Measurements from ENCODE around the gene SUGP2.

- TF ChIP-seq, protein P1, sequence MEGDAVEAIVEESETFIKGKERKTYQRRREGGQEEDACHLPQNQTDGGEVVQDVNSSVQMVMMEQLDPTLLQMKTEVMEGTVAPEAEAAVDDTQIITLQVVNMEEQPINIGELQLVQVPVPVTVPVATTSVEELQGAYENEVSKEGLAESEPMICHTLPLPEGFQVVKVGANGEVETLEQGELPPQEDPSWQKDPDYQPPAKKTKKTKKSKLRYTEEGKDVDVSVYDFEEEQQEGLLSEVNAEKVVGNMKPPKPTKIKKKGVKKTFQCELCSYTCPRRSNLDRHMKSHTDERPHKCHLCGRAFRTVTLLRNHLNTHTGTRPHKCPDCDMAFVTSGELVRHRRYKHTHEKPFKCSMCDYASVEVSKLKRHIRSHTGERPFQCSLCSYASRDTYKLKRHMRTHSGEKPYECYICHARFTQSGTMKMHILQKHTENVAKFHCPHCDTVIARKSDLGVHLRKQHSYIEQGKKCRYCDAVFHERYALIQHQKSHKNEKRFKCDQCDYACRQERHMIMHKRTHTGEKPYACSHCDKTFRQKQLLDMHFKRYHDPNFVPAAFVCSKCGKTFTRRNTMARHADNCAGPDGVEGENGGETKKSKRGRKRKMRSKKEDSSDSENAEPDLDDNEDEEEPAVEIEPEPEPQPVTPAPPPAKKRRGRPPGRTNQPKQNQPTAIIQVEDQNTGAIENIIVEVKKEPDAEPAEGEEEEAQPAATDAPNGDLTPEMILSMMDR (IDR thresholded peaks at IDR 0.05) = no peak
- TF ChIP-seq EP300 (IDR thresholded peaks at IDR 0.05) (no peak), POLR2AphosphoS5 (IDR thresholded peaks at IDR 0.05) (no peak), POLR2A (IDR thresholded peaks at IDR 0.05) (no peak)
These were observed 45.5 kb upstream of the SUGP2 start for GRCh38 chr19:19078801-19079200.
